ENCODE results near the gene NPS. TPM values are rescaled to one million over a fixed set of nuclear protein-coding genes. Genes with fewer than 3 reads are reported as not detected.

NPS gene
- total RNA-seq, 6 experiments from 2014 or later = not detected

DNA sequence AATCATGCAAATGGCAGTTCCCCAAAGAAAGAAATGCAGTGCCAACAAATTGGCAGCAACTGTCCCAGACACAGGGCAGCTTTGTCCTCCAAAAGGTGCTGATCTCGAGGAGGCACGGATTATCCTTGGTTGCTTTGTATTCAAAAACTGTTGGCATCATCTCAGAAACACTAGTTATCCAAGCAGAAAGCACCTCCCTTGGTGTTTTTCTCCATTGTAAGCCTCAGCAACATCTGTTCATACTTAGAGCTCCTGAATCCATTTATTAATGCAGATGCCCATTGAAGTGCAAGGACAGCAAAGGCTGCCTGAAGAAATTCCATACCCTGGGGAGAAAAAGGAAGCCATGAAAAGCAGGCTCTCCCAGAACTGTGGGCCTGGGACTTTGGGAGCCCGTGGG lies 1.1 kb upstream of the NPS start:
- DNase-seq (no peak), ATAC-seq (no peak)
- Histone ChIP-seq H3K9me3 (no peaks in the 10 kb centered on the region), H3K36me3 (no peaks in the 10 kb centered on the region), H3K4me1 (peaks cover 0 to under 1% (median 0%) of the 10 kb centered on the region in 4 donors), H3K27me3 (no peaks in the 10 kb centered on the region), H3K27ac (no peak overlapping the region), H3K4me3 (no peak overlapping the region)
- TF ChIP-seq, protein P1, sequence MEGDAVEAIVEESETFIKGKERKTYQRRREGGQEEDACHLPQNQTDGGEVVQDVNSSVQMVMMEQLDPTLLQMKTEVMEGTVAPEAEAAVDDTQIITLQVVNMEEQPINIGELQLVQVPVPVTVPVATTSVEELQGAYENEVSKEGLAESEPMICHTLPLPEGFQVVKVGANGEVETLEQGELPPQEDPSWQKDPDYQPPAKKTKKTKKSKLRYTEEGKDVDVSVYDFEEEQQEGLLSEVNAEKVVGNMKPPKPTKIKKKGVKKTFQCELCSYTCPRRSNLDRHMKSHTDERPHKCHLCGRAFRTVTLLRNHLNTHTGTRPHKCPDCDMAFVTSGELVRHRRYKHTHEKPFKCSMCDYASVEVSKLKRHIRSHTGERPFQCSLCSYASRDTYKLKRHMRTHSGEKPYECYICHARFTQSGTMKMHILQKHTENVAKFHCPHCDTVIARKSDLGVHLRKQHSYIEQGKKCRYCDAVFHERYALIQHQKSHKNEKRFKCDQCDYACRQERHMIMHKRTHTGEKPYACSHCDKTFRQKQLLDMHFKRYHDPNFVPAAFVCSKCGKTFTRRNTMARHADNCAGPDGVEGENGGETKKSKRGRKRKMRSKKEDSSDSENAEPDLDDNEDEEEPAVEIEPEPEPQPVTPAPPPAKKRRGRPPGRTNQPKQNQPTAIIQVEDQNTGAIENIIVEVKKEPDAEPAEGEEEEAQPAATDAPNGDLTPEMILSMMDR (IDR thresholded peaks at IDR 0.05) = no peak
- no peak for TF ChIP-seq POLR2A (IDR thresholded peaks at IDR 0.05)
- intact Hi-C loops (cut with DNase I) = no loop called here
- 53% methylated on average over 3 of the region's 3 CpGs for WGBS (ENCODE audit: insufficient coverage, low coverage, low lambda C conversion rate, missing lambda C conversion rate)

DNA sequence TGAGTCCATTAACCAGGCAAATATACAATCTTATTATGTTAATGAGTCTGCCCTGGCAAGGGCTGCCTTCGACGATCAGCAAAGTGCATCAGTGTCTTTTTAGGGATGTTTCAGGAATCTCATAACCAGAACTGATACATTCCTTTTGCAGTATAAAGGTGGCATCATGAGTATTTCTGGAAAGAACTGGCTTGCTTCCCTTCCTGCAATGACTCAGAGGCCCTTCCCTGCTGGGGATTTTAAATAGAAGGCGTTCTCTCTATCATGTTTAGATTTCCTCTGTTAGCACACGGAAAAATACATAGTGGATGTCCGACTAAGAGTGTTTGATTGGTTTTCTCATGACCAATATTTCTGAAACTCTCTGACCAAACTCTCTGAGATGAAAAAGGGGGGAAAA lies 1.8 kb downstream of the NPS start:
- H3K27ac ChIP-seq = no peak overlapping the region
- no peaks in the 10 kb centered on the region for H3K27me3 ChIP-seq
- H3K4me3 ChIP-seq = no peak overlapping the region
- intact Hi-C loops (cut with DNase I) = no loop called here
- WGBS (ENCODE audit: insufficient coverage, low coverage, low lambda C conversion rate, missing lambda C conversion rate) = 47% methylated on average over 5 of the region's 5 CpGs
- no peaks in the 10 kb centered on the region for H3K36me3 ChIP-seq
- TF ChIP-seq POLR2A (IDR thresholded peaks at IDR 0.05) = no peak
- TF ChIP-seq, protein P1 (IDR thresholded peaks at IDR 0.05) = no peak
- no peaks in the 10 kb centered on the region for H3K9me3 ChIP-seq
- no peak for ATAC-seq
- no peaks in the 10 kb centered on the region for H3K4me1 ChIP-seq
- DNase-seq = no peak

DNA sequence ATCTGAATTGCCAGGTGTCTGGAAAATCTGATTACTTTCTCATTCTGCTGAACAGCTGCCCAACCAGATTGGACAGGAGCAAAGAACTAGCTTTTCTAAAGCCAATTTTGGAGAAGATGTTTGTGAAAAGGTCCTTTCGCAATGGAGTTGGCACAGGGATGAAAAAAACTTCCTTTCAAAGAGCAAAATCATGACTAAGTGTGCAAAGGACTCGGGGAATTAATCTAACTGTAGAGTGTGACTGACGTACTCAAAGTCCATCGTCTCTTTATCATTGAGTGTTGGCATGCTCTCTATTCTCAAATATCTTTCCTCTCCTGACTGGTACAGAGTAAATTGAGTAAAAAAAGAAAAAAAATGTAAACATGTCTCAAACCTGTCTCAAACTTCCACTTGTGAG lies 3.3 kb downstream of the NPS start:
- H3K36me3 ChIP-seq = no peaks in the 10 kb centered on the region
- TF ChIP-seq, protein P1 (IDR thresholded peaks at IDR 0.05) = no peak
- no peak for TF ChIP-seq POLR2A (IDR thresholded peaks at IDR 0.05)
- no peaks in the 10 kb centered on the region for H3K9me3 ChIP-seq
- no peaks in the 10 kb centered on the region for H3K27me3 ChIP-seq
- 27% methylated on average over 4 of the region's 4 CpGs for WGBS (ENCODE audit: insufficient coverage, low coverage, low lambda C conversion rate, missing lambda C conversion rate)
- ATAC-seq (peak in 2 of 4 donors; percentile 16 to 69), DNase-seq (no peak)
- no peak overlapping the region for H3K27ac ChIP-seq
- H3K4me1 ChIP-seq = no peaks in the 10 kb centered on the region
- no peak overlapping the region for H3K4me3 ChIP-seq
- intact Hi-C loops (cut with DNase I) = no loop called here

DNA sequence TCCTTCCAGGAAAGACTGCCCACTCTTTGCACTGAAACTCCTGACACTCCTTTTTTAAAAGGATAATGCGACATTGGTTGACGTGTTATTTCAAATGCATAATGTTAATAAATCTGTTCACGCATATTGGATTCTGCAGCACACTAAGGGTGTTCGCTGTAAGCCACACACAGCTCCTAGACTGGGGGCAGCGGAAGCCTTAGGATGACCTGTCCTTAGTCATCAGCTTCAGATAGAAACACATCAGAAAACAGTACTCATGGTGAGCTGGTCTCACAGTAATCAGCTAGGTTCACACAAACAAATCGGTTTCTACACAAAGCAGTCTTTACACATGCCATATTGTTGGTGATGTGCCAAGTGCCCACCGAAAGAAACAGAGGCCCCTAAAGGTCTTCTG lies 4.3 kb downstream of the NPS start:
- no peaks in the 10 kb centered on the region for H3K9me3 ChIP-seq
- intact Hi-C loops (cut with DNase I) = no loop called here
- 70% methylated on average over 6 of the region's 7 CpGs for WGBS (ENCODE audit: insufficient coverage, low coverage, low lambda C conversion rate, missing lambda C conversion rate)
- no peaks in the 10 kb centered on the region for H3K4me1 ChIP-seq
- no peak overlapping the region for H3K27ac ChIP-seq
- no peak for DNase-seq
- ATAC-seq = no peak
- no peaks in the 10 kb centered on the region for H3K36me3 ChIP-seq
- TF ChIP-seq, protein P1 (IDR thresholded peaks at IDR 0.05) = no peak
- no peak for TF ChIP-seq POLR2A (IDR thresholded peaks at IDR 0.05)
- H3K27me3 ChIP-seq = no peaks in the 10 kb centered on the region
- no peak overlapping the region for H3K4me3 ChIP-seq

DNA sequence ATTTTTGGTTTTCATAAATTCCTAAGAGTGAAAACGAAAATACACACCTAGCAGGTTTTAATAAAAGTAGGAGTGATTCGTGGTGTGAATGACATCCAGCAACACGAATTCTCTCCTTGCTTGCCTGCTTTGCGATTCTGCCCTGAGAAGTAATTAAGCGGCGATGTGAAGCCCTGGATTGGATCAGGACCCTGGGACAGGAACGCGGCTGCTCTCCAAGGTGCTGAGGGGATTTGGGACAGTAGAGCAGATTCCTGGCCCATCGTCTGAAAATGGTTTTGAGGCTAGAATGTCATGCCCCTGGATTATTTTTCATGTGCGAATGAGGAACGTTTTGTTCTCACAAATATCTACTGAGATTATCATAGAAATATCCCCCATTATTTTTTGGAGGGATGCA lies 7.8 kb downstream of the NPS start:
- TF ChIP-seq, protein P1 (IDR thresholded peaks at IDR 0.05) = no peak
- TF ChIP-seq POLR2A (IDR thresholded peaks at IDR 0.05) = no peak
- no peak for DNase-seq

More for the DNA sequence above, 7.8 kb downstream of the NPS start:
- no peaks in the 10 kb centered on the region for H3K36me3 ChIP-seq
- H3K4me3 ChIP-seq = no peak overlapping the region
- H3K27ac ChIP-seq = no peak overlapping the region
- intact Hi-C loops (cut with DNase I) = no loop called here
- no peaks in the 10 kb centered on the region for H3K4me1 ChIP-seq
- WGBS (ENCODE audit: insufficient coverage, low coverage, low lambda C conversion rate, missing lambda C conversion rate) = 3% methylated on average over 11 of the region's 11 CpGs
- no peak for ATAC-seq
- no peaks in the 10 kb centered on the region for H3K27me3 ChIP-seq
- no peaks in the 10 kb centered on the region for H3K9me3 ChIP-seq
